ENCODE results near the gene STK39.
A peak's percentile ranks its signal among the peaks of the same experiment; 100 is the strongest.
"Not testable (repeated sequence)": the region's sequence is repeated elsewhere in the genome, so short reads cannot be mapped to it uniquely, and the experiment has no call there.

Gene STK39

GRCh38 chr2:168081452-168081851, 165.9 kb downstream of the STK39 start:
- not testable (repeated sequence) for DNase-seq

DNA sequence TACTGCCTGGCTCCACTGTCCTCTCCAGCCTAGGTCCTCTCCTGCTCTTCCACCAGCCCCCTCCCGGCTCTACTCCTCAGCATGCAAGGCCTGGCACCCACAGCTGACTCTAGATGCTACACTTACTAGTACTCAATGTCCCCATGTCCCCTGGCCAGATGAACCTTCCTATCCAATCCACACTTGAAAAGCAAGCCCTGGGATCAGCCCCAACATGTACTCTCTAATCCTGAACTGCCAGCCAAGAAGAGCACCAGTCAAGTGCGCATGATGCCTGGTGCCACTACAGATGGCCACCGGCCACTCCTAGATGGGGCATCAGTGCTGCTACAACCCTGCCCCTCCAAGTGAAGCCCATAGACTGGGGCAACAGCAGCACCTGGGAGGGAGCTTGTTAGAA, 168.2 kb downstream of the STK39 start:
- DNase-seq = no peak

DNA sequence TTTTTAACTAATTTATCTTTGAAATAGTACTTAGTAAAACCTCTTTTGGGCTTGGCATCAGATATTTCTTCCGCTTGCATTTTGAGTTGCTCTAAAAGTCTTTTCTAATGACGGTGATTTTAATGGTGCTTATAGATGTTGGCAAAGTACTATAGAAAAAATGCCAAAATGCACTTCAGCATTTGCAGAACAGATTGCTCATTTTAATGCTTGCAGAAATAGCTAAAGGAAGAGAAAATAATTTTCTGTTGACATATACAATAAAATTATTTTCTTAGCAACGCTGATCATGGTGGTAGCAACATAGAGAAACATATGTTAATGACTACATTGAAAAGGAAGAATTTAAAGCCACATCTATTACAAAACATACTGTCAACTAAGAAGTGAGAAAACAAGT, 170.7 kb downstream of the STK39 start:
- no peak for DNase-seq

DNA sequence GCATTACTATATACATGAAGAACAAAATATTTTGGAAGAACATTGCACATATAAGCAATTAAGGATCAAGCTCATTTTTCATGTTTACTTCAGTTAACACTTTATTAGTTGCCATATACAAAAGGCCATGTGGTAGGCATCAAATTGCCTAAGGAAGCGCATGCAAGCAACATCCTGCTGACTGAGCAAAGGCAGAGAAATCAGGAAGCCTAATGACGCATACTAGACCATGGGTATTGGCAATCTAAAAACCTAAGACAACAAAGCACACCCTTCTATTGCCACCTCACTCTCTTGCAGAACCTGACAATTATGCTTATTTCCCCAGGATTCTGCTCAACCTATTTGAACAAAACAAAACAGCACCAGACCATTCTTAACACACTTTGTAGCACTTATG, 171.9 kb downstream of the STK39 start:
- no peak for DNase-seq

DNA sequence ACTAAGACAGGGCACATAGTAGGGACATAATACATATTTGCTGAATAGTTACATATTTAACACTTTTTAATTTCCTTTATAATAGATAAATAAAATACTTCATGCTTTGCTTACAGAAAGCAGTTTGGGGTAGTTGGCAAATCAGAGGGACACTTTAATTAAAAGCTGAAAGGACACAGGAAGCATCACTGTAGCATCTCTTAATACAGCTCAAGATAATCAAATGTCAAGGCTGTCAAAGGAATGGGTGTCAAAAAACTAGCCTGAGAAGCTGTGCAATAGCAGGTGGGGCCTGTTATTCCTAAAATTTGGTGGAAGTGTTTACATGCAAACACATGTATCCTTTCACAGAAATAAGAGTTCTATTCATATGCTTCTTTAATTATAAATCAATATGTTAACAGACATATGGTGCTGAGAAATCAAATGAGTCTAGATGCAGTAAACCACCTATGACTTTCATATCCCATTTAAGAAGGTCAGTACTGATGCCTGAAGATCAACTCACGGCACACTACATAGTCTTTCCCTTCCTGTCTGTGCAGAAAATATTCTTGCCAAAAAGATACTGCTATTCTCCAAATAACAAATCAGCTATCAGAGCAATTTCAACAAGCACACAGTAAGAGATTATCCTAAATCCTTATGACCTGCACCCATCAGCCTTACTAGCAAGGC, 174.6 kb downstream of the STK39 start:
- no peak for DNase-seq

DNA sequence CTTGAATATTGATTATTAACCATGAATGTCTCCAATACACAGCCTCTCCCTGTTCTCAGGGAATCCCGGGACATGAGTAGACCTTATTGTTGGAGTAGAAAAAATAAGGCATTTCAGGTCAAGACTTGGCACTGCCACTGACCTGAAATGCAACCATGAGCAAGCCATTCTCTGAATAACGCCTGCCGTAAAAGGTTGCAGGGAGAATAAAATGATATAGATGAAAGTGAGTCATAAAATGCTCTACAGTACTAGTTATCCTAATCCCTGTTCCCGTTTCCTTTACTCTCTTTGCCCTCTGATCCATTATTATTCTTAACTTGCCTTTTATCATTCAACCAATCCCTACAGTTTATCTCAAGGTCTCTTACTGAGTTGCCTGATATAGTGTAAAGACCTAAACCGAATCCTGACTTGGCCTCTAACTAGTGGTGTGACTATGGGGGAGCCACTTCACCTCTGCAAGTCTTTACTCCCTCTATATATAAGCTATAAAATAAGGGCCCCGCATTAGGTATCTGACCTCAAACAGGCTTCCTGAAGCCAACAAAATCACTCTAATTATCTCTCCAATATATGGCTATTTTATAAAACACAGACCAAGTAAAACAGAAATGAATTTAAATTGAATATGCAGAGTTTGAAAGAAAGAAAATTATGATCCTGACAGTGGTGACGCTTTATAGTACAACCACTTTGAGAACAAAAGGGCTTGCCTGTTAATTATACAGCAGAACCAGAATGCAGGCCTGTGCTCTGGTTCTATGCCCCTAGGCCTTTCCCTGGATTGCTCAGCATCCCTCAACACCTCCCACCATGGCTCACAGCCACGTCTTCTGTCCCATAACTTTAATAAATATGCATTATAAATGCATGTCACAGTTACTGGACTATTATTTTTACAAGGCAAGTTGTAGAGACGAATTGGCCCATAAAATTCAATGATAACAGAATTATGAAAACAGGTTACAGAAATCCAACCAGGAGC, 183.1 kb downstream of the STK39 start:
- DNase-seq = no peak

DNA sequence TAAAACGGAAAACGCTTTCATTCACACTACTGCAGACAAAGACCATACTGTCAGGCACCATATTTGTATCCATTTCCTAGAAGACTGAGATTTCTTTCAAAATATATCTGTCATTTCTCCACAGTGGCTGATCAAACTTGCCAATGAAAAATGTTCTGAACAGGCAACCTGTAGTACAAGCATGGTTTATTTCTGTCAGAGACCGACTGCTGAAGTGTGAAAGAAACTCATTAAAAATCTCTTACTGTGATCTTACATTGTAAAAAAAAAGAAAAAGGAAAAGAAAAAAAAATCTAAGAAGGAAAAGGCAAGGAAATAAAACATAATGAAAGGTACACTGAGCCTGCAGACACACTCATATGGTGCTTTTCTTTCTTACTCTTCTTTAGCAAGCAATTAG, 184.5 kb downstream of the STK39 start:
- DNase-seq = no peak

DNA sequence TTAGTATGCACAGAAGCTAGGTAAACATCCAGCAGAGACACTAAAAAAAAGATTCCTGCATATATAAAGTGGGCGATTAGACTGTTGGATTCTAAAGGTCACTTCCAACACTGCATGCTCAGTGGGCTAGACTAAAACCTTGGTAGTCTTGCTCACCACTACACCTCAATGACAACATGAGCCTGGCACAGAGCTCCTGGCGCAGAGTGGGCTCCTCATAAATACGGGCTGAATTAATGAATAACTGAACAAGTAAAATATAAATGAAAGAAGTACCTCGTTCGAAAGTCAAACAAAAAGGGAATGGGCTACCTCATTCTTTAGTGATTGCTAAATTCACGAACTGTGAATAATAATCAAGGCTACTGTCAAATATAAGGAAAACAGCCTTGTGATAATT, 185.3 kb downstream of the STK39 start:
- no peak for DNase-seq

GRCh38 chr2:168060986-168061750, 186.2 kb downstream of the STK39 start:
- DNase-seq = no peak

DNA sequence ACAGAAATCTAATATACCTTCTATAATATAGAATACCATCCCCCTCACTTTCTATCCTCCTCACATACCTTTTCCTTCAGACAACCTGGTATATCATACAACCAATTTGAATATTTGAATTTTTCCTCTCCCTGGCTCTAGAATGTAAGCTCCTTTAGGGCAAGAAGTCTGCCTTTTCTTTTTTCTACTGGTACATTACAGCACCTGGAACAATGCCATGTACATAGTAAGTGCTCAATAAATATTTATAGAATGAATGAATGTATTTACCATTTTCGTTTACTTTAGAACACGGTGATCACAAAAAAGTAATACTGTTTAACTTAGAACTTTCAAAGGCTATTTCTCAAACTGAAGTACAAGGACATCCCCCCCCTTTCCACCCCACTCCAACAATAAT, 187.6 kb downstream of the STK39 start:
- DNase-seq = no peak

GRCh38 chr2:168058675-168059074, 188.7 kb downstream of the STK39 start:
- no peak for DNase-seq

DNA sequence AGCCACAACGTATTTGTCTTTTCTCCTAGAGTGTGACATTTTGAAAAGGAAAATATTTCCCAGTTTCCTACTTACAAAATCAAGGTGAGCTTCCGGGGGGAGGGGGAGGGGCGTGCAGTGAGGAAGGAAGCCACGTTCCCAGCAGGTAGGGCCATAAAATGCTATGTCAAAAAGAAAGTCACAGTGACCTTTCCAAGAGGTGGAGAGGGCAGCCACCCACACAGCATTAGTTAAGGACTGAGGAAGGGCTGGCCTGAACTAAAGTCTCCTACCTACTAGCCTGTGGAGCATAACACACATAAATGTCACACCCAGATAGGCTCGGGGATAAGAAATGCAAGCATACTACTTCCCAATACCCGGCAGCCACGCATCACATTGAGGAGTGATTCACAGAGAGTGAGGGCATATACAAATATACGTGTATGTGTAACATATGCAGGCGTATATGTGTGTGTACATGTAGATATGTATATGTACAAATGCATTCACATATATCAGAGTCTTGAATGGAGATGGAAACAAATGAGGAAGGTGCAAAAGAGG, 191.1 kb downstream of the STK39 start:
- DNase-seq = no peak

- no peak for DNase-seq
Observed at GRCh38 chr2:168054657-168055056, 192.7 kb downstream of the STK39 start.

DNA sequence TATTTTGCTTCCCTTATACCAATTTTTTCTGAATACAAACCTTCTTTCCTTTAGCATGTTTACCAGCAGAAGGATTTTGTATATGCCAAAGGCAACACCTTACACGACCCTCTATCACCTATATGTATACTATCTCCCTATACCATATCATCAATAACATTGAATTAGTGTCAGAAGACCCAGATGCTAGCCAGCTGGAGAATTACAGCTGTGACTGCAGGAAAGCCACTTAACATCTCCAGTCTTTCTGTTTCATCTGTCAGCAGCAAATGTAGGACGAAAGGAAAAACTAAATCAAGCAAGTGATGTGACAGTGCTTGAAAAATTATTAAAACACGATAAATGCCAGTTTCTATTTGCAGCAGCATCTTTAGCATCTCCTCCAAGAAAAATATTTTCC, 193.7 kb downstream of the STK39 start:
- no peak for DNase-seq

- no peak for DNase-seq
Observed at GRCh38 chr2:168052773-168053172, 194.6 kb downstream of the STK39 start.

- DNase-seq = no peak
Observed at GRCh38 chr2:168050377-168050776, 197.0 kb downstream of the STK39 start.

- no peak for DNase-seq
Observed at GRCh38 chr2:168049609-168050008, 197.8 kb downstream of the STK39 start.

DNA sequence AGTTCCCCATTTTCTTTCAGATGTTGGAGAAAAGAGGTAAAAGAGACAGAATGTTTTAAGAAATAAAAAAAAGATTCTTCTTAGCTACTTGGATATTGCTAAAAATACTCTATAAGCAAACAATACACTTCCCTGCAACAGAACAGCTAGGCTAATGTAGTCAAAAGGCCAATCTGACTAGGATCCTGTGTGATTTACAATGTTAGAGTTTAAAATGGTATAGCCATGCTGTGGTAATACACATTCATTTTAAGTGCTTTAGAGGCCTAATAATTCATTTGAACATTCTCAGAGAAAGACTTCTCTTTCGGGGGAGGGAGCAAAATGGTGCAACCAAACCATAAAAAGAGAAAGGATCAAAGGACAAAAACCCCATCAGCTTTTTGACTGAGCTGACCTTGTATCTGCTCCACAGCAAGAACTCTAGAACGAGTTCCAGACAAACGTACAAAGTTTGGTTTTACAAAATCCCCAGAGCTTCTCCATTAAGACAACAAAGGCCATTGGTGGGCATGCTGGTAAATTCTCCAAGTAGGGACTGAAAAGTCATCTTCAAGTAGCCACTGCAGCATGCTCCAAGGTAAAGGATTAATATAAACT, 200.2 kb downstream of the STK39 start:
- no peak for DNase-seq

GRCh38 chr2:168044579-168044978, 202.8 kb downstream of the STK39 start:
- no peak for DNase-seq

GRCh38 chr2:168044176-168044575, 203.2 kb downstream of the STK39 start:
- DNase-seq = no peak

GRCh38 chr2:168042127-168042824, 205.1 kb downstream of the STK39 start:
- peak; percentile 27 for DNase-seq

DNA sequence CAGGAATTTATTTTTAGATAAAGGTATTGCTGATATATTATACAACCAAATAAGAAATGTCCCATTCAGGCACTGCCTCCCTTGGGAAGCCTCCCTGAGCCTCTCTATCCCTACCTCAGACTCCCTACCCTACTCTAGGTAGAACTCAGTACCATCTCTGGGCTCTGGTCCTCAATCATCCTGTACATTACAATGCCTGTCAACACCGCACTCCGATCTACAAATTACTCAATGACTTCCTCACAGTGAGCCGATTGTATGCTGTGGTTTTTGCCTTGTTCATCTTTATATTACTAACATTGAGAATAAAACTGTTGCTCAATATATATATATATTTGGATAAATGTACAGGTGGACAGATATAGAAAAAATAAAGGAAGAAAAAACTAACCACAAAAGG, 207.5 kb downstream of the STK39 start:
- no peak for DNase-seq
